HEK293 (cell line): Measurements from ENCODE around the gene OR2L13.

Experiments
- CTCF ChIA-PET: fragments of 350-600 bp; formaldehyde crosslinking; extraction: SDS; loops from one replicate; lab custom pipeline; 2021; ENCODE audit warnings: antibody characterized with exemption; lab: Yijun Ruan, JAX
- POLR2A ChIA-PET: fragments of 300-600 bp; formaldehyde crosslinking; extraction: SDS; loops from one replicate; lab custom pipeline; 2020; ENCODE audit warnings: antibody characterized with exemption, inconsistent platforms; lab: Yijun Ruan, JAX
- H3K27ac ChIP-seq: fragments of 200-500 bp; sonication (Bioruptor generic); 2 replicates; pipeline ENCODE4 v1.5.1; 2014; ENCODE audit warnings: low read depth, low read length, control low read depth, inconsistent platforms; ENCODE audit errors: extremely low read depth
- H3K36me3 ChIP-seq, 2 experiments: fragments of 200-500 bp in 1 of 2; sonication (Bioruptor generic) in 1 of 2; 1 replicate in 1 of 2; 2 replicates in 1 of 2; pipeline ENCODE4 v1.5.1; 2014 to 2017; ENCODE audit warnings: inconsistent platforms in 2 of 2, low read length in 2 of 2; ENCODE audit not compliant: control insufficient read depth in 2 of 2, insufficient read depth in 1 of 2
- H3K4me1 ChIP-seq: fragments of 200-500 bp; sonication (Bioruptor generic); 2 replicates; pipeline ENCODE4 v1.5.1; 2014; ENCODE audit warnings: mild to moderate bottlenecking, low read length, inconsistent platforms; ENCODE audit not compliant: control insufficient read depth, insufficient read depth
- H3K4me3 ChIP-seq: 2 replicates; pipeline ENCODE4 v1.5.1; 2011; ENCODE audit warnings: low read depth, mild to moderate bottlenecking, control low read depth, low read length, moderate library complexity
- H3K9me3 ChIP-seq: fragments of 200-500 bp; sonication (Bioruptor generic); 2 replicates; pipeline ENCODE4 v1.5.1; 2014; ENCODE audit warnings: low read depth, low read length, inconsistent platforms; ENCODE audit not compliant: control insufficient read depth, insufficient read depth
- AEBP2 ChIP-seq: fragments of 450-650 bp; formaldehyde crosslinking; IDR thresholded peaks from 2 replicates; pipeline ENCODE4 v1.5.1; 2016; ENCODE audit warnings: missing biosample characterization, missing genetic modification characterization, borderline replicate concordance
- BCL11B ChIP-seq: fragments of 450-650 bp; formaldehyde crosslinking; IDR thresholded peaks from 2 replicates; pipeline ENCODE4 v1.5.1; 2016; ENCODE audit warnings: low read depth, missing biosample characterization, missing genetic modification characterization
- EGR2 ChIP-seq: fragments of 450-650 bp; formaldehyde crosslinking; IDR thresholded peaks from 2 replicates; pipeline ENCODE4 v1.5.1; 2016; ENCODE audit warnings: low read depth, missing biosample characterization, missing genetic modification characterization
- FEZF1 ChIP-seq: fragments of 450-650 bp; formaldehyde crosslinking; IDR thresholded peaks from 2 replicates; pipeline ENCODE4 v1.5.1; 2016; ENCODE audit warnings: missing biosample characterization, missing genetic modification characterization
- GLI4 ChIP-seq: fragments of 450-650 bp; formaldehyde crosslinking; IDR thresholded peaks from 2 replicates; pipeline ENCODE4 v1.5.1; 2016; ENCODE audit warnings: missing biosample characterization, missing genetic modification characterization
- HOXC10 ChIP-seq: sonication (generic); formaldehyde crosslinking; IDR thresholded peaks from 2 replicates; pipeline ENCODE4 v1.8.1; 2023; ENCODE audit warnings: mild to moderate bottlenecking, missing genetic modification reagents
- PBX3 ChIP-seq: sonication (generic); formaldehyde crosslinking; IDR thresholded peaks from 2 replicates; pipeline ENCODE4 v1.8.1; 2022; ENCODE audit warnings: mild to moderate bottlenecking, moderate library complexity, missing genetic modification reagents
- PRDM1 ChIP-seq: fragments of 450-650 bp; formaldehyde crosslinking; IDR thresholded peaks from 2 replicates; pipeline ENCODE4; 2016; ENCODE audit warnings: missing biosample characterization, missing genetic modification characterization
- PRDM10 ChIP-seq: fragments of 450-650 bp; formaldehyde crosslinking; IDR thresholded peaks from 2 replicates; pipeline ENCODE4 v1.5.1; 2016; ENCODE audit warnings: missing biosample characterization, missing genetic modification characterization
- SP7 ChIP-seq: fragments of 450-650 bp; formaldehyde crosslinking; IDR thresholded peaks from 2 replicates; pipeline ENCODE4 v1.5.1; 2016; ENCODE audit warnings: missing biosample characterization, missing genetic modification characterization
- TSHZ1 ChIP-seq: fragments of 450-650 bp; formaldehyde crosslinking; IDR thresholded peaks from 2 replicates; pipeline ENCODE4 v1.5.1; 2016; ENCODE audit warnings: missing biosample characterization, missing genetic modification characterization, borderline replicate concordance
- ZBTB10 ChIP-seq: fragments of 450-650 bp; formaldehyde crosslinking; IDR thresholded peaks from 2 replicates; pipeline ENCODE4 v1.5.1; 2016; ENCODE audit warnings: missing biosample characterization, missing genetic modification characterization
- ZBTB17 ChIP-seq: fragments of 450-650 bp; formaldehyde crosslinking; IDR thresholded peaks from 2 replicates; pipeline ENCODE4 v1.5.1; 2016; ENCODE audit warnings: missing biosample characterization, missing genetic modification characterization
- ZFP41 ChIP-seq: fragments of 450-650 bp; formaldehyde crosslinking; IDR thresholded peaks from 2 replicates; pipeline ENCODE4 v1.5.1; 2016; ENCODE audit warnings: missing biosample characterization, missing genetic modification characterization, borderline replicate concordance
- ZFP69B ChIP-seq: fragments of 450-650 bp; formaldehyde crosslinking; IDR thresholded peaks from 2 replicates; pipeline ENCODE4 v1.5.1; 2016; ENCODE audit warnings: missing biosample characterization, missing genetic modification characterization
- ZNF146 ChIP-seq: fragments of 450-650 bp; formaldehyde crosslinking; IDR thresholded peaks from 2 replicates; pipeline ENCODE4 v1.5.1; 2016; ENCODE audit warnings: missing biosample characterization, missing genetic modification characterization
- ZNF341 ChIP-seq: fragments of 450-650 bp; formaldehyde crosslinking; IDR thresholded peaks from 2 replicates; pipeline ENCODE4; 2016; ENCODE audit warnings: low read depth, missing biosample characterization, missing genetic modification characterization
- ZNF354C ChIP-seq: fragments of 450-650 bp; formaldehyde crosslinking; IDR thresholded peaks from 2 replicates; pipeline ENCODE4 v1.5.1; 2016; ENCODE audit warnings: missing biosample characterization, missing genetic modification characterization, low read depth, borderline replicate concordance
- ZNF501 ChIP-seq: fragments of 450-650 bp; formaldehyde crosslinking; IDR thresholded peaks from 2 replicates; pipeline ENCODE4 v1.5.1; 2016; ENCODE audit warnings: missing biosample characterization, missing genetic modification characterization
- ZNF529 ChIP-seq: fragments of 450-650 bp; formaldehyde crosslinking; IDR thresholded peaks from 2 replicates; pipeline ENCODE4 v1.5.1; 2017; ENCODE audit warnings: missing genetic modification characterization, missing biosample characterization; ENCODE audit not compliant: insufficient replicate concordance
- ZNF623 ChIP-seq: fragments of 450-650 bp; formaldehyde crosslinking; IDR thresholded peaks from 2 replicates; pipeline ENCODE4 v1.5.1; 2016; ENCODE audit warnings: missing biosample characterization, missing genetic modification characterization
- ZNF626 ChIP-seq: fragments of 450-650 bp; sonication (Bioruptor Pico); formaldehyde crosslinking; IDR thresholded peaks from 2 replicates; pipeline ENCODE4 v1.5.1; 2018; ENCODE audit warnings: missing biosample characterization, missing genetic modification characterization, inconsistent platforms
- ZNF768 ChIP-seq: fragments of 450-650 bp; formaldehyde crosslinking; IDR thresholded peaks from 2 replicates; pipeline ENCODE4 v1.5.1; 2018; ENCODE audit warnings: missing biosample characterization, mild to moderate bottlenecking, missing genetic modification characterization

The OR2L13 gene

GRCh38 chr1:248143311-248143710 lies 48.3 kb downstream of the OR2L13 start:
- ChIA-PET CTCF (no interaction called here), POLR2A (no interaction called here)
- Histone ChIP-seq H3K4me3 (no peak overlapping the region), H3K36me3 (no peaks in the 10 kb centered on the region), H3K27ac (no peak overlapping the region), H3K9me3 (no peaks in the 10 kb centered on the region), H3K4me1 (no peaks in the 10 kb centered on the region)
- TF ChIP-seq PBX3, result no peak
- no peak for TF ChIP-seq AEBP2 (tag by site-specific recombination)
- TF ChIP-seq PRDM10 (tag by site-specific recombination), result no peak
- TF ChIP-seq ZNF146 (tag by site-specific recombination), result no peak
- TF ChIP-seq ZNF768 (tag by site-specific recombination), result no peak
- TF ChIP-seq EGR2 (tag by site-specific recombination), result no peak
- no peak for TF ChIP-seq ZBTB10 (tag by site-specific recombination)
- no peak for TF ChIP-seq PRDM1 (tag by site-specific recombination)

GRCh38 chr1:248144513-248145198 lies 49.7 kb downstream of the OR2L13 start, which contains the start of gene OR2M5:
TSS of gene OR2M5 (plus strand) at chr1:248145148. CDS start at chr1:248145148, 0 bp downstream.
- no peaks in the 10 kb centered on the region for H3K4me1 ChIP-seq
- no peak within 1 kb of the TSS for H3K4me3 ChIP-seq
- H3K9me3 ChIP-seq, result no peaks in the 10 kb centered on the region
- no peak within 1 kb of the TSS for H3K27ac ChIP-seq
- H3K36me3 ChIP-seq, result no peaks in the 10 kb centered on the region
- CTCF ChIA-PET, result no interaction called here
- POLR2A ChIA-PET, result no interaction called here
- no peak for TF ChIP-seq ZFP69B (tag by site-specific recombination)
- TF ChIP-seq ZNF501 (tag by site-specific recombination), result no peak
- no peak for TF ChIP-seq GLI4 (tag by site-specific recombination)
- TF ChIP-seq HOXC10, result no peak
- TF ChIP-seq BCL11B (tag by site-specific recombination), result no peak
- no peak for TF ChIP-seq ZBTB17 (tag by site-specific recombination)
- no peak for TF ChIP-seq ZNF623 (tag by site-specific recombination)
- no peak for TF ChIP-seq ZNF341
- no peak for TF ChIP-seq ZNF529
- no peak for TF ChIP-seq ZFP41
- no peak for TF ChIP-seq SP7 (tag by site-specific recombination)
- TF ChIP-seq ZNF626 (tag by site-specific recombination), result no peak
- TF ChIP-seq TSHZ1 (tag by site-specific recombination), result no peak
- TF ChIP-seq FEZF1 (tag by site-specific recombination), result no peak
- no peak for TF ChIP-seq ZNF354C (tag by site-specific recombination)
